Keratinocyte (primary cell): Measurements from ENCODE around the gene USP33.

Experiments used
- CTCF ChIP-seq, 3 experiments: IDR thresholded peaks in 1 of 3; conservative IDR thresholded peaks in 1 of 3; optimal IDR thresholded peaks in 1 of 3; 2 replicates in 2 of 3; 3 replicates in 1 of 3; pipeline versions ENCODE3 to v1.5.1; 2011; ENCODE audit warnings: low read length in 3 of 3, mild to moderate bottlenecking in 3 of 3, moderate library complexity in 2 of 3, control low read depth in 1 of 3, inconsistent platforms in 1 of 3; ENCODE audit not compliant: insufficient read depth in 2 of 3; ENCODE audit errors: extremely low read depth in 1 of 3
- EZH2 ChIP-seq: IDR thresholded peaks from one replicate; pipeline ENCODE4 v1.6.1; 2012; ENCODE audit warnings: inconsistent platforms, mild to moderate bottlenecking, low read length, moderate library complexity

- TF ChIP-seq CTCF (optimal IDR thresholded peaks at IDR 0.05 in 1 of 3, IDR thresholded peaks at IDR 0.05 in 1 of 3, conservative IDR thresholded peaks at IDR 0.05 in 1 of 3; ENCODE audit: extremely low read depth in 1 of 3, insufficient read depth in 2 of 3, low read length in 3 of 3) (no peak), EZH2 (no peak)
These were observed 33.9 kb downstream of the USP33 start for GRCh38 chr1:77725706-77726105.
